Measurements from ENCODE around the gene DOP1B. TPM values are rescaled to one million over a fixed set of nuclear protein-coding genes. Genes with fewer than 3 reads are reported as not detected.

The DOP1B gene
- total RNA-seq, 1 donor from 2014 or later, result 26.1 TPM

- Histone ChIP-seq H3K79me2 (ENCODE audit: insufficient read depth, low read length) (peaks cover 3% of the 10 kb centered on the region), H3K9ac (ENCODE audit: low read length) (no peak overlapping the region), H3K4me1 (ENCODE audit: insufficient read depth, low read length) (no peaks in the 10 kb centered on the region), H3K9me3 (ENCODE audit: insufficient read depth, low read depth, low read length) (no peaks in the 10 kb centered on the region), H2AFZ (ENCODE audit: low read depth, low read length) (no peak overlapping the region), H3K4me2 (ENCODE audit: low read length) (no peak overlapping the region), H3K4me3 (ENCODE audit: insufficient read depth, low read depth, low read length) (no peak overlapping the region), H4K20me1 (ENCODE audit: insufficient read depth, low read length) (peaks cover 13% of the 10 kb centered on the region), H3K36me3 (ENCODE audit: insufficient read depth, low read length) (no peaks in the 10 kb centered on the region), H3K27me3 (ENCODE audit: insufficient read depth, low read length) (no peaks in the 10 kb centered on the region), H3K27ac (ENCODE audit: low read depth, low read length) (no peak overlapping the region)
- peaks cover 2% of the 10 kb centered on the region for H3K4me1 Mint-ChIP-seq (ENCODE audit: low read depth, unreplicated experiment)
- H3K36me3 Mint-ChIP-seq (ENCODE audit: low read depth, unreplicated experiment), result peaks cover 16% of the 10 kb centered on the region
- no peak for FAIRE-seq
- no peaks in the 10 kb centered on the region for H3K9me3 Mint-ChIP-seq (ENCODE audit: unreplicated experiment)
- H3K27ac Mint-ChIP-seq (ENCODE audit: unreplicated experiment), result no peak overlapping the region
- DNase-seq (ENCODE audit: low read depth), result no peak
- H3K4me3 Mint-ChIP-seq (ENCODE audit: unreplicated experiment), result no peak overlapping the region
- TF ChIP-seq, protein P1, sequence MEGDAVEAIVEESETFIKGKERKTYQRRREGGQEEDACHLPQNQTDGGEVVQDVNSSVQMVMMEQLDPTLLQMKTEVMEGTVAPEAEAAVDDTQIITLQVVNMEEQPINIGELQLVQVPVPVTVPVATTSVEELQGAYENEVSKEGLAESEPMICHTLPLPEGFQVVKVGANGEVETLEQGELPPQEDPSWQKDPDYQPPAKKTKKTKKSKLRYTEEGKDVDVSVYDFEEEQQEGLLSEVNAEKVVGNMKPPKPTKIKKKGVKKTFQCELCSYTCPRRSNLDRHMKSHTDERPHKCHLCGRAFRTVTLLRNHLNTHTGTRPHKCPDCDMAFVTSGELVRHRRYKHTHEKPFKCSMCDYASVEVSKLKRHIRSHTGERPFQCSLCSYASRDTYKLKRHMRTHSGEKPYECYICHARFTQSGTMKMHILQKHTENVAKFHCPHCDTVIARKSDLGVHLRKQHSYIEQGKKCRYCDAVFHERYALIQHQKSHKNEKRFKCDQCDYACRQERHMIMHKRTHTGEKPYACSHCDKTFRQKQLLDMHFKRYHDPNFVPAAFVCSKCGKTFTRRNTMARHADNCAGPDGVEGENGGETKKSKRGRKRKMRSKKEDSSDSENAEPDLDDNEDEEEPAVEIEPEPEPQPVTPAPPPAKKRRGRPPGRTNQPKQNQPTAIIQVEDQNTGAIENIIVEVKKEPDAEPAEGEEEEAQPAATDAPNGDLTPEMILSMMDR (IDR thresholded peaks at IDR 0.05; ENCODE audit: insufficient read depth, low read depth, low read length), result no peak
- TF ChIP-seq EZH2 (IDR thresholded peaks at IDR 0.05; ENCODE audit: insufficient read depth, low read length), result no peak
- no peaks in the 10 kb centered on the region for H3K27me3 Mint-ChIP-seq (ENCODE audit: low read depth, unreplicated experiment)
Measured at GRCh38 chr21:36183144-36183795, 26.6 kb downstream of the DOP1B start.

DNA sequence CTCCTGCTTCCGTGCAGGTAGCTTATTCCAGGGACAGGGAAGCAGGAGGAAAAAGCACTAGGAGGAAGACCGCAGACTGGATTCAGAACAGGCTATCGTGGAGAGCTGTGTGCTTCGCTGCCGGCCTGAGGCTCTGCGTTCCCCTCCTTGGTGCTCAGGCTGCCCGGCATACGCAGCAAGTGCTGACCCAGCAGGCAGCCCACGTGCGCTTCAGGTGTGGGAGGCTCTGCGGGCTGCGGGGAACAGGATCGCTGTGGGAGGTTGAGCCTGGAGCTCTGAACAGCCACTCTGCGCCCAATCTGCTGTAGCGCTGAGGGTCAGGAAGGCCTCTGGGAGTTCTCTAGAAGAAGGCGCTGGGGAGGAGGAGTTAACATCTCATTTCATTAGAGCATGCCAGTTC lies 27.9 kb downstream of the DOP1B start:
- FAIRE-seq (no peak), DNase-seq (ENCODE audit: low read depth) (no peak)
- Histone ChIP-seq H3K79me2 (ENCODE audit: insufficient read depth, low read length) (peaks cover 3% of the 10 kb centered on the region), H3K27ac (ENCODE audit: low read depth, low read length) (no peak overlapping the region), H3K4me1 (ENCODE audit: insufficient read depth, low read length) (no peaks in the 10 kb centered on the region), H3K9ac (ENCODE audit: low read length) (no peak overlapping the region), H3K4me2 (ENCODE audit: low read length) (no peak overlapping the region), H2AFZ (ENCODE audit: low read depth, low read length) (no peak overlapping the region), H3K36me3 (ENCODE audit: insufficient read depth, low read length) (no peaks in the 10 kb centered on the region), H4K20me1 (ENCODE audit: insufficient read depth, low read length) (peaks cover 13% of the 10 kb centered on the region), H3K27me3 (ENCODE audit: insufficient read depth, low read length) (no peaks in the 10 kb centered on the region), H3K4me3 (ENCODE audit: insufficient read depth, low read depth, low read length) (no peak overlapping the region), H3K9me3 (ENCODE audit: insufficient read depth, low read depth, low read length) (no peaks in the 10 kb centered on the region)
- Mint-ChIP-seq H3K9me3 (ENCODE audit: unreplicated experiment) (no peaks in the 10 kb centered on the region), H3K36me3 (ENCODE audit: low read depth, unreplicated experiment) (peaks cover 9% of the 10 kb centered on the region), H3K4me1 (ENCODE audit: low read depth, unreplicated experiment) (peaks cover 6% of the 10 kb centered on the region), H3K27ac (ENCODE audit: unreplicated experiment) (no peak overlapping the region), H3K4me3 (ENCODE audit: unreplicated experiment) (no peak overlapping the region), H3K27me3 (ENCODE audit: low read depth, unreplicated experiment) (no peaks in the 10 kb centered on the region)
- TF ChIP-seq EZH2 (IDR thresholded peaks at IDR 0.05; ENCODE audit: insufficient read depth, low read length), result no peak
- TF ChIP-seq, protein P1 (IDR thresholded peaks at IDR 0.05; ENCODE audit: insufficient read depth, low read depth, low read length), result no peak

- peaks cover 13% of the 10 kb centered on the region for H4K20me1 ChIP-seq (ENCODE audit: insufficient read depth, low read length)
- no peaks in the 10 kb centered on the region for H3K27me3 Mint-ChIP-seq (ENCODE audit: low read depth, unreplicated experiment)
- no peaks in the 10 kb centered on the region for H3K4me1 ChIP-seq (ENCODE audit: insufficient read depth, low read length)
- no peak overlapping the region for H3K4me3 Mint-ChIP-seq (ENCODE audit: unreplicated experiment)
- H3K36me3 ChIP-seq (ENCODE audit: insufficient read depth, low read length), result no peaks in the 10 kb centered on the region
- no peak overlapping the region for H3K4me3 ChIP-seq (ENCODE audit: insufficient read depth, low read depth, low read length)
- no peaks in the 10 kb centered on the region for H3K9me3 ChIP-seq (ENCODE audit: insufficient read depth, low read depth, low read length)
- H3K9me3 Mint-ChIP-seq (ENCODE audit: unreplicated experiment), result no peaks in the 10 kb centered on the region
- H3K27me3 ChIP-seq (ENCODE audit: insufficient read depth, low read length), result no peaks in the 10 kb centered on the region
- peaks cover 3% of the 10 kb centered on the region for H3K79me2 ChIP-seq (ENCODE audit: insufficient read depth, low read length)
- FAIRE-seq (no peak), DNase-seq (ENCODE audit: low read depth) (no peak)
- no peak overlapping the region for H2AFZ ChIP-seq (ENCODE audit: low read depth, low read length)
- H3K27ac Mint-ChIP-seq (ENCODE audit: unreplicated experiment), result no peak overlapping the region
- no peak overlapping the region for H3K4me2 ChIP-seq (ENCODE audit: low read length)
- TF ChIP-seq EZH2 (IDR thresholded peaks at IDR 0.05; ENCODE audit: insufficient read depth, low read length), result no peak
- TF ChIP-seq, protein P1 (IDR thresholded peaks at IDR 0.05; ENCODE audit: insufficient read depth, low read depth, low read length), result no peak
- H3K9ac ChIP-seq (ENCODE audit: low read length), result no peak overlapping the region
- H3K4me1 Mint-ChIP-seq (ENCODE audit: low read depth, unreplicated experiment), result peaks cover 6% of the 10 kb centered on the region
- no peak overlapping the region for H3K27ac ChIP-seq (ENCODE audit: low read depth, low read length)
- H3K36me3 Mint-ChIP-seq (ENCODE audit: low read depth, unreplicated experiment), result peaks cover 9% of the 10 kb centered on the region
Measured at GRCh38 chr21:36185523-36185922, 28.9 kb downstream of the DOP1B start.

Data from astrocyte (in vitro differentiated cells and primary cell).